ENCODE results near the gene PLA2G4E. TPM values are rescaled to one million over a fixed set of nuclear protein-coding genes. Genes with fewer than 3 reads are reported as not detected.
A peak's percentile ranks its signal among the peaks of the same experiment; 100 is the strongest.

The PLA2G4E gene
- total and polyA plus RNA-seq, 7 donors = 0.01 to 0.34 (median 0.08) TPM; not detected in 2

GRCh38 chr15:41996376-41996775, 24.5 kb downstream of the PLA2G4E start:
- Histone ChIP-seq H3K4me1 (no peaks in the 10 kb centered on the region), H3K4me3 (no peak overlapping the region), H3K9me3 (no peaks in the 10 kb centered on the region), H3K27ac (no peak overlapping the region), H3K36me3 (ENCODE audit: insufficient read depth in 1 of 2, low read depth in 1 of 2) (no peaks in the 10 kb centered on the region), H3K27me3 (ENCODE audit: insufficient read depth in 3 of 3, low read length in 2 of 3) (no peaks in the 10 kb centered on the region)
- TF ChIP-seq CTCF (IDR thresholded peaks at IDR 0.05) = no peak
- peak in 1 of 2 donors; percentile 15 for DNase-seq
- 92 to 95% (median 92%) methylated on average over 10 of the region's 10 CpGs for WGBS, 3 donors
- no peak for ATAC-seq
- intact Hi-C loops (cut with DNase I) = no loop called here

- Histone ChIP-seq H3K9me3 (no peaks in the 10 kb centered on the region), H3K4me3 (no peak overlapping the region), H3K36me3 (ENCODE audit: insufficient read depth in 1 of 2, low read depth in 1 of 2) (no peaks in the 10 kb centered on the region), H3K27ac (peak overlapping the region; percentile 16), H3K4me1 (no peaks in the 10 kb centered on the region), H3K27me3 (ENCODE audit: insufficient read depth in 3 of 3, low read length in 2 of 3) (no peaks in the 10 kb centered on the region)
- ATAC-seq = peak; percentile 68 to 85 (median 78)
- intact Hi-C loops (cut with DNase I) = no loop called here
- peak in 1 of 2 donors; percentile 42 for DNase-seq
- WGBS, 3 donors = 69 to 78% (median 78%) methylated on average over 7 of the region's 7 CpGs
- no peak for TF ChIP-seq CTCF (IDR thresholded peaks at IDR 0.05)
Measured at GRCh38 chr15:41995476-41995855, 25.4 kb downstream of the PLA2G4E start.

- no peaks in the 10 kb centered on the region for H3K36me3 ChIP-seq (ENCODE audit: insufficient read depth in 1 of 2, low read depth in 1 of 2)
- no peak for TF ChIP-seq CTCF (IDR thresholded peaks at IDR 0.05)
- no peak overlapping the region for H3K4me3 ChIP-seq
- H3K4me1 ChIP-seq = no peaks in the 10 kb centered on the region
- no peaks in the 10 kb centered on the region for H3K9me3 ChIP-seq
- ATAC-seq (peak in 3 of 4 donors; percentile 15 to 51 (median 48)), DNase-seq (peak in 1 of 2 donors; percentile 43)
- WGBS, 3 donors = 77 to 86% (median 82%) methylated on average over 10 of the region's 10 CpGs
- peak overlapping the region; percentile 16 for H3K27ac ChIP-seq
- intact Hi-C loops (cut with DNase I) = no loop called here
- no peaks in the 10 kb centered on the region for H3K27me3 ChIP-seq (ENCODE audit: insufficient read depth in 3 of 3, low read length in 2 of 3)
Measured at GRCh38 chr15:41994772-41995475, 25.9 kb downstream of the PLA2G4E start.

- Histone ChIP-seq H3K27me3 (ENCODE audit: insufficient read depth in 3 of 3, low read length in 2 of 3) (no peaks in the 10 kb centered on the region), H3K9me3 (no peaks in the 10 kb centered on the region), H3K4me1 (no peaks in the 10 kb centered on the region), H3K36me3 (ENCODE audit: insufficient read depth in 1 of 2, low read depth in 1 of 2) (no peaks in the 10 kb centered on the region), H3K4me3 (no peak overlapping the region), H3K27ac (no peak overlapping the region)
- peak in 1 of 2 donors; percentile 5 for DNase-seq
- 78 to 83% (median 79%) methylated on average over 5 of the region's 5 CpGs for WGBS, 3 donors
- ATAC-seq = no peak
- TF ChIP-seq CTCF (IDR thresholded peaks at IDR 0.05) = no peak
- intact Hi-C loops (cut with DNase I) = no loop called here
Measured at GRCh38 chr15:41994171-41994650, 26.6 kb downstream of the PLA2G4E start.
